Activated CD4-positive, CD25-positive, alpha-beta regulatory T cell treated with anti-CD3 and anti-CD28 coated beads, Interleukin-2, amount 50 U/mL, for 16 hours (primary cell): ENCODE measurements around the gene SPAG17.

Source experiments
- DNase-seq: peaks from one replicate; pipeline ENCODE4 v3.0.0-alpha.2; 2020; ENCODE audit warnings: low read depth, low spot score

Gene SPAG17

DNA sequence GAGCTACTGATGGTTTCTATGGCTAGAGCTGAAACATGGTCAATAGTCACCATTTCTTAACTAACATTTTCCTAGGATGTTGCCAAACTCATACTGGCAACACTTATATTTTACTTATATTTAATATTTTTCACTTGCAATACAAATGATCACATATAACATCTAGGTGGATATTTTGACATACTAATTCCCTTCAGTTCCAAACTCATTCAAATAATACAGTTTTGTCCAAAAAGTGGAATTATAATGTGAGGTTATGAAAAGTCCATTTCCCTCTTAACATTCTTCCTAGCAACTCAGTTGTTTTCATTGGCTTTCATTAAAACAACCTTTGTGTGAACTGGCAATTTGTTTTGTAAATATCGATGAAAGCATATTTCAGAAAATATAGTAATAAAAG lies 16.0 kb downstream of the SPAG17 start:
- DNase-seq = no peak

DNA sequence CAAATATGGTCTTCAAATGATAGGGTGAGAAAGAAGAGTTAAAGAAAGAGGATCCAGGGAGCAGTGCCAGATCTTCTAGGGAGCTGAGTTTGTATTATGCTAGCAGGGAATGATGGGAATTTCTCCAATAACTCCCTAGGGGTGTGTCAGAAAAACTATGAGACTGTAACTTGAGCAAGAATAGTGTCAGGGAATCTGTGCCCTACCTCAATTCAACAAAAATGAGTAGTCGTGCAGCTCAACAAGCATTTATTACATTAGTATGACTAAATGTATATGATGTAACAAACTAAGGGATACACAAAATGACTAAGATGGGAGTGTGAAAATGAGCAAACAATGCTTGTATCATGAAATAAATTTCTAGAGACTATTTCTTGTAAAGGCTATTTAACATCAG lies 24.2 kb downstream of the SPAG17 start:
- DNase-seq = no peak

DNA sequence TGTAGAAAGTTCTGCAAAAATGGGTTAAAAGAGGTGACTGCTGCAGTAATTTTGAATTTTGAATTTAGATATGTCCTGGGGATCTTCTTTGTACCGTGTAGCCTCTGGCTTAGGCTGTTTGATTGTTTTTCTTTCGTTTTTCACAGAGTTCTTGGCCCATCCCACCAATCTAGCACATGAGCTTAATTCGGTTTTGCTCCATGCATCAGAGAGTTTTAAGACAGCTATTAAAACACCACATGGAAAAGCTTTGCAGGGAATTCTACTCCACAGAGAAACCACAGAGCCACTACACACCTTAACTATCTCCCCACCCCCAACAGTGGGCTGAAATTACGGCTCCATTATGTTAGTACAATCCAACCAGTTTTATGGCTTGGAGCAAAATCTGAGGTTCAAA lies 25.5 kb downstream of the SPAG17 start:
- DNase-seq = no peak

- DNase-seq = no peak
These were observed 26.1 kb downstream of the SPAG17 start for GRCh38 chr1:118158924-118159323.

DNA sequence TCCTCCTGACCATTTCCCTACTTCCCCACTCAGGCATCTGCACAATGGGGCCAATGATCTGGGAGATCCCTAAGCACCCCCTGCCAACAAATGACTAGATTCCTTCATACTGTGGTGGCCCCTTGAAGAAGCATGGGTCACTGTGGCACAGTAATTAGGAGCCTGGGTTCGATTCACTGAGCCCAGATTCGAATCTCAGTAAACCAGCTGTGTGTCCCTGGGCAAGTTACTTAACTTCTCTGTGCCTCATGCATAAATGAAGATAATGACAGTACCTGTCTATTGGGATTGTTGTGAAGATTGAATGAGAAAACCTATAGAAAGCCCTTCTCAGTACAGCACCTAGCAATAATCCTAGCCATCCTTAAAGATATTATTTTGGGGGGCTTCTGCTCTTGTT lies 27.5 kb downstream of the SPAG17 start:
- DNase-seq = no peak

- DNase-seq = no peak
These were observed 29.9 kb downstream of the SPAG17 start for GRCh38 chr1:118155106-118155505.

GRCh38 chr1:118154220-118154619 lies 30.8 kb downstream of the SPAG17 start:
- DNase-seq = no peak

DNA sequence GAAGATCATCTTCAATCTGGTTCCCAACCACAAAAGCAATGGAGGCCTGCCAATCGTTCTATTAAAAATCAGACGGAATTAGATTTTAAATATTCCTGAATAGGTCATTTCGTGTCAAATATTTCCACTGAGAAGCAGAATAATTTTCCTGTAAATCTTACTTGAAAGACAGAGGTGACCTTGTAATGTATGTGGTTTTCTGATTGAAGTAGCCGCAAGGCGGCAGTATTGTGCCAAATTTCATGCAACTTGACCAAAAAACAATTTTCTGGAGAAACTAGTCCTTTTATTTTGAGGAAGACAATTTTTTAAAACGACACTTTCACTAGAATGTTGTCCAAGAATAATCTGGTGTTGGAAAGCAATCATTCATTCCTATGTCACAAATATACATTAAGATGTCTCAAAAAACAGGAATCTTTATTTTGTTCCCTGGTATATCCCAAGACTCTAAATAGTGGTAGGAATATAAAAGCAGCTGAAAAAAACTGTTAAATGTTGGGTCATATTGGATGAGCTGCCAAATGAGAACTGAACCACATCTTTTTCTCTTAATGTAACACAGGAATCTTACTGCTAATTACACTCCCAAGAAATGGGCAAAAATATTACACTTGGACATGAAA lies 33.6 kb downstream of the SPAG17 start:
- DNase-seq = no peak

DNA sequence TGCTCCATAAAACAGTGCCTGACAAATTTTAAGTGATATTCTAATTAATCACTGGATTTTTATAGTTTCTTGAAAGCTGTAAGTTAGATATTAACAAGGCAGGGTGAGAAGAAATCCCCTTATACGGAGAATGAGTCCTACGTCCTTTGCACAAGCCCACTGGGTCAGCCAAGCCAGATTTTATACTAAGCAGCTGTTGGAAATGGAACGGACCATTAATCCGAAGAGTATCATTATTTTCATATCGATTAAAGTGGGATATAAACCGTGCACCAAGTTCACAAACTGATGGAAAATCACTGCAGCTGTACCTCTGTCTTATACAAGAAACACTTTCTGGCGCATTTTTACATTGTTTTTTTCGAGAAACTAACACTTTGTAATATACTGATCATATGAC lies 35.2 kb downstream of the SPAG17 start:
- DNase-seq = no peak

GRCh38 chr1:118148034-118148433 lies 37.0 kb downstream of the SPAG17 start:
- no peak for DNase-seq

DNA sequence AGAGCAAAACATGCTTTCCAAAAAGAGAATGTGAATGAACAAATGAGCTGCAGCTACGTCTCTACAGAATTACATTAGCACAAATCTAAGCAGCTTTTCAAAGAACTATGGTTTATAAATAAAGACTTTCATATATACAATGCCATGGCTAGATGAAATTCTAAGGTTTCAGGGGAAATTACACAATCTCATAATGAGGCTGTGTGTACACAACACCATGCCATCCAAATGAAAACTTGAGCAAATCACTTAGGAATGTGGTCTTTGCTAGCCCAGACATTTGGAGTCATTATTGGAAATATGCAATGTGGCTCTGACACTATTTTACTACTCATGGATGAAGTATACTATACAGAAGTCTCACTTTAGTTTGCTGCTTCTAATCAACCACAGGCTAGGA lies 37.5 kb downstream of the SPAG17 start:
- no peak for DNase-seq

GRCh38 chr1:118145721-118146120 lies 39.3 kb downstream of the SPAG17 start:
- no peak for DNase-seq

GRCh38 chr1:118144684-118145083 lies 40.3 kb downstream of the SPAG17 start:
- no peak for DNase-seq

DNA sequence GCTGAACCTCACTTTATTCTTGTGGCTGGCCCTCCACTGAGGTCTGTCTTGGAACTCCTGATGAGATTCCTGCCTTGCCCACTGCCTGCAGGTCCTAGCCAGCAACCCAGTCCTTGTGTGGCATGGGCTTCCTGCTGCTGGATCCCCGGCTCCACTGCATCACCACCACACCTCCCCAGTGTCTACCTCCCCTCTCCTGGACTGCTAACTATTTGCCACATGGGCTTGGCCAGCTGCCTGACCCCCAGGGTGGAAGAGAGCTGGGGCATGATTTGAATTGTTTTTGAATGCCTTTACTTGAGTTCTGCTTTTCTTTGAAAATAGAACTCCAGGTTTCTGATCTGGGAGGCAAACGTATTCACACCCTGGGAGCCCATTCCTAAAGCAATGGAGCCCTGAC lies 41.2 kb downstream of the SPAG17 start:
- DNase-seq = no peak

GRCh38 chr1:118143121-118143520 lies 41.9 kb downstream of the SPAG17 start:
- no peak for DNase-seq

DNA sequence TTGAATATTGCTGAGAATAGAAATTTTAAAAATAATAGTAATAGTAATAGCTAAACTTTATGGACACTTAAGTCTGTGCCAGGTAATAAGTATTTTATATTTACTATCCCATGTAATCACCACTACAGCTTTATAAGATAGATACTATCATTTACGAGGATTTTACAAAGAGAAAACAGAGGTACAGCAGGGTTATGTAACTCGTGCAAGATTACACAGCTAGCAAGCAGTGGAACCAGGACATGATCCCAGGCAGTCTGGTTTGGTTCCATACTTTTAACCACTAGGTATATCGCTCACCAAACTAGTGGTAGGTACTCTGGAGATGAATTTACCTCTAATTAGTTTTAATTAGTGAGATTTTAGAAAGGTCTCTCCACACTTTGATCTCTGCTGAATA lies 42.5 kb downstream of the SPAG17 start:
- DNase-seq = no peak

- no peak for DNase-seq
These were observed 47.1 kb downstream of the SPAG17 start for GRCh38 chr1:118137900-118138299.

GRCh38 chr1:118136187-118136941 lies 48.7 kb downstream of the SPAG17 start:
- DNase-seq = no peak

GRCh38 chr1:118132000-118132399 lies 53.0 kb downstream of the SPAG17 start:
- no peak for DNase-seq

GRCh38 chr1:118128761-118129160 lies 56.3 kb downstream of the SPAG17 start:
- DNase-seq = no peak

DNA sequence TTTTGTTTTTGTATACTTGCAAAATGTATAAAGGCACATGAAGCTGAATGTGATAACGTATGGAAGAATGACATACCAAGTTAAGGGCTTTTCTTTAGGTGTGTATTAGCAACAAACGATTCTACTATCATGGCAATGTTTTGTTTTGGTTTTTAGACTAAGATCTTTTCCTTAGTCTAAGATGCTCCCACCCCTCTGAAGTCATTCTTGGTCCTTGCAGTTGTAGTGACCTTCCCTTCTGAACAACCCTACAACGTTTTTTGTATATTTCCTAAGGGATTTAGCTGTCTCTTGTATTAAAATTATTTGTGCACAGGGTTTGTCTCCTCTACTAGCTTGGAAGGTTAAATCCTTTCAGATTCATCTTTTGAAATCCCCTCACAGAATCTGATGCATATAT lies 61.0 kb downstream of the SPAG17 start:
- no peak for DNase-seq

DNA sequence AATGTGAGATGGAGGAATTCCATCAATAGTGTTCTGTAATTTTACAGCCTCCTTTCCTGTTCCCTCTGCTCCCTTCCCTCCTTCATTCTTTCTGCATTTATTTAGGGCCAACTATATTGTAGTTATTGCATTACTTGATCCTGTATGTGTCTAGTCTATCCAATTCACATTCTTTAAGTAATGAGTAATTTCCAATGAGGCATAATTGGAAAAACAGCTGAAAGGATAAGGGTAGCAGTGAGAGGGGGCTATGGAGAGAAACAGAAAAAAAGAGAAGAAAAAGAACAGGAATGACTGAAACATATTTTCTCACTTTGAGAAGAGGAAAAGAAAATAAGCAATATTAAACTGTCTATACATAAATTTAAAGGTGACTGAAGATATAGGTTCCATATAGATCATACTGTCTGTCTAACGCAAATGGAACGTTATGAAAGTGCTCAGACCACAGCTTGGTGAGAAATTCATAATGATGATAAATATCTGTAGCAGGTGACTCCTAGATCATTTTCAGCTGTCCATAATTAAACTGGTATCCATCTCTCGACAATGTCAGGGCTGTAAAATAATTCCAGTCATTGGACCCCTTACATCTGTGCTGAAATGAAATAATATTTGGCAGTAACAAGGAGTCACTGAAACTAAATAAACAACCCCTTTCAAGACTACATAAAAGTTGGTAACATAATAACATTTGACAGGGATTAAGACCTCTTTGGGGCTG lies 61.8 kb downstream of the SPAG17 start:
- no peak for DNase-seq
